Lower leg skin (tissue), 4 donors: ENCODE results near the gene PTPRN2. TPM values are rescaled to one million over a fixed set of nuclear protein-coding genes. Genes with fewer than 3 reads are reported as not detected.

Source experiments
- DNase-seq, 2 donors: peaks; one replicate each; pipeline ENCODE4 v3.0.0-alpha.2; 2019; ENCODE audit warnings: low spot score in 2 of 2
- H3K4me3 ChIP-seq: fragments of 200-600 bp; sonication (generic); 2 replicates; pipeline ENCODE4 v1.5.1; 2017; ENCODE audit warnings: mild to moderate bottlenecking, low read depth; ENCODE audit not compliant: poor library complexity, severe bottlenecking
- CTCF ChIP-seq, 3 donors: fragments of 450-650 bp; IDR thresholded peaks; one replicate each; pipeline ENCODE4 v1.5.1; 2016; ENCODE audit warnings: antibody characterized with exemption in 3 of 3, mild to moderate bottlenecking in 3 of 3, moderate library complexity in 2 of 3
- POLR2A ChIP-seq, 2 donors: fragments of 450-650 bp; IDR thresholded peaks; one replicate each; pipeline ENCODE4 v1.6.1; 2016 to 2017; ENCODE audit warnings: antibody characterized with exemption in 2 of 2, mild to moderate bottlenecking in 1 of 2, moderate library complexity in 1 of 2
- WGBS, 2 donors: methylation state at CpG; one replicate each; pipeline ENCODE4 v1.1.5; 2018; 5-methylcytosine and 5-hydroxymethylcytosine counted together
- intact Hi-C: fragments of 100-400 bp; cut with DNase I; formaldehyde crosslinking; loops from one replicate; pipeline ENCODE4 v1.15.0; 2023; ENCODE audit warnings: low total_unique reads
- total RNA-seq, 4 donors: library from RNA; depleted of rRNA; stranded (reverse); fragments of >200 nt; gene quantifications; one replicate each; pipeline ENCODE4 v1.1.0, GENCODE V29; 2016

The PTPRN2 gene
- total RNA-seq, 4 donors from 2014 or later = 0.11 to 1.6 (median 0.92) TPM

- TF ChIP-seq POLR2A (IDR thresholded peaks at IDR 0.05) (no peak), CTCF (IDR thresholded peaks at IDR 0.05) (no peak)
- DNase-seq = no peak
- intact Hi-C loops = no loop called here
- no peak overlapping the region for H3K4me3 ChIP-seq
- WGBS, 2 donors = 92 to 95% methylated on average over 17 of the region's 17 CpGs
Observed at GRCh38 chr7:157826566-157826965, 761.1 kb downstream of the PTPRN2 start.

GRCh38 chr7:157825325-157825724, 762.3 kb downstream of the PTPRN2 start:
- H3K4me3 ChIP-seq = no peak overlapping the region
- intact Hi-C loops = no loop called here
- TF ChIP-seq POLR2A (IDR thresholded peaks at IDR 0.05) (no peak), CTCF (IDR thresholded peaks at IDR 0.05) (no peak)
- no peak for DNase-seq
- 46 to 65% methylated on average over 6 of the region's 6 CpGs for WGBS, 2 donors

GRCh38 chr7:157824819-157825121, 762.9 kb downstream of the PTPRN2 start:
- H3K4me3 ChIP-seq = no peak overlapping the region
- 85 to 88% methylated on average over 8 of the region's 8 CpGs for WGBS, 2 donors
- no peak for TF ChIP-seq POLR2A (IDR thresholded peaks at IDR 0.05)
- no peak for TF ChIP-seq CTCF (IDR thresholded peaks at IDR 0.05)
- DNase-seq = no peak
- intact Hi-C loops = no loop called here

GRCh38 chr7:157824011-157824818, 763.4 kb downstream of the PTPRN2 start:
- DNase-seq = no peak
- H3K4me3 ChIP-seq = no peak overlapping the region
- no peak for TF ChIP-seq CTCF (IDR thresholded peaks at IDR 0.05)
- no peak for TF ChIP-seq POLR2A (IDR thresholded peaks at IDR 0.05)
- intact Hi-C loops = no loop called here
- WGBS, 2 donors = 84 to 87% methylated on average over 12 to 18 of the region's 18 CpGs

- intact Hi-C loops = no loop called here
- WGBS, 2 donors = 96 to 100% methylated on average over 1 of the region's 1 CpG
- no peak for DNase-seq
- no peak overlapping the region for H3K4me3 ChIP-seq
- no peak for TF ChIP-seq POLR2A (IDR thresholded peaks at IDR 0.05)
- TF ChIP-seq CTCF (IDR thresholded peaks at IDR 0.05) = no peak
Observed at GRCh38 chr7:157822688-157823031, 765.0 kb downstream of the PTPRN2 start.
